Muscle of back (tissue), 13 donors: ENCODE measurements around the gene MYO16. TPM values are rescaled to one million over a fixed set of nuclear protein-coding genes. Genes with fewer than 3 reads are reported as not detected.
A peak's percentile ranks its signal among the peaks of the same experiment; 100 is the strongest.

Experiments
- DNase-seq, 3 donors: peaks; one replicate each; pipeline versions ENCODE4 v3.0.0 to v3.0.0-alpha.2; 2013
- long read RNA-seq, 9 donors: transcript quantifications; one replicate each; lab custom pipeline, GENCODE V29; 2026
- polyA plus RNA-seq, 10 donors: library from polyadenylated mRNA; unstranded; fragments of 120-200 nt; gene quantifications; one replicate each; pipeline ENCODE4 v1.2.1, GENCODE V29; 2013; ENCODE audit not compliant: insufficient read length in 10 of 10

The MYO16 gene
- polyA plus RNA-seq = 10 to 100 TPM in 9 of 10 donors, 1 to 10 TPM in 1; 9.0 to 25.7 (median 15.6) TPM
- long read RNA-seq, donor 1, partial matches to known transcripts = 7 of 7 reads
- long read RNA-seq, donor 1, other reads (novel, unspliced or antisense) = 0 of 7 reads
- long read RNA-seq, donor 2 = 0 reads
- long read RNA-seq, donor 3 = 0 reads
- long read RNA-seq, donor 4 = 0 reads
- long read RNA-seq, donor 5 = 0 reads
- long read RNA-seq, donor 6, partial matches to known transcripts = 5 of 5 reads
- long read RNA-seq, donor 6, other reads (novel, unspliced or antisense) = 0 of 5 reads
- long read RNA-seq, donor 7 = 0 reads
- long read RNA-seq, donor 8 = 0 reads
- long read RNA-seq, donor 9 = 0 reads

- DNase-seq = peak; percentile 17 to 45 (median 19)
Observed at GRCh38 chr13:108629181-108629752, at the start of gene MYO16. Gene MYO16 (plus strand): TSS chr13:108629611. CDS start chr13:108629845, 234 bp downstream.

DNA sequence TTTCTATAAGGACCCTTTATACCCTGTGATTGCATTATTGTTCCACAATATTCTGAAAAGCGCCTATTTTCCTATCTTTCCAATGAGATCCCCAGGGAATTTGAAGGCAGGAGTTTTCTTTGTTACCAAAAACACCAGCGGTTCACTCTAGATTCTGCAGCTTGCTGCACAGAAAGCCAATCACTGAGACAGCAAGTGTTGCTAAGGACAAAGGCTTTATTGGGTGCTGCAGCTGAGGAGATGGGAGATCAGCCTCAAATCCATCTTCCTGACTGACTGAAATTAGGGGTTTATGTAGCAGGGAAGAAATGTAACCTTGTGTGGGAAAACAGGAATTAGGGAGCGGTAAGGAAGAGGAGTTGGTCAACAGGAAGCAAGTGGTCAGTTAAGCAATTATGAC is 42.6 kb upstream of the MYO16 start:
- DNase-seq = no peak

- no peak for DNase-seq
Observed at GRCh38 chr13:108588516-108588915, 40.9 kb upstream of the MYO16 start.

DNA sequence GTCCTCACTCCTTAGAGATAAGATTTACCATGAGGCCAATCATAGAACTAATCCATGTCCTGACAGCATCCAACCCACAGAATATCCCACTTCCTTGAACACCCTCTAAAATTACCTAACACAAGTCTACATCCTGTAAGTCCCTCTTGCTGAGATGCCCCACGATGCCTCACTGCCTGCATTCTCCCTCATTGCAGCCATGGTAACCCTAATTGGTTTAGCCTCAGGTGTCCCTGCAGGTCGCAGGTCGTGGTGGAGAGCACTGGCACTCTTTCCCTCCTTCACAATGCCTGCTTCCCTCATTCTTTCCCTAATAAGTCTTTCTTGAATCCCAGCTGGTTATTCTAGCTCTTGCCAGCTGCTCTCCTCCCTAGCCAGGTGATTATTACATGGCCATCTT is 35.3 kb upstream of the MYO16 start:
- no peak for DNase-seq

GRCh38 chr13:108595436-108596274 is 33.8 kb upstream of the MYO16 start:
- peak in 2 of 3 donors; percentile 22 to 32 for DNase-seq

- no peak for DNase-seq
Observed at GRCh38 chr13:108597943-108598342, 31.5 kb upstream of the MYO16 start.

DNA sequence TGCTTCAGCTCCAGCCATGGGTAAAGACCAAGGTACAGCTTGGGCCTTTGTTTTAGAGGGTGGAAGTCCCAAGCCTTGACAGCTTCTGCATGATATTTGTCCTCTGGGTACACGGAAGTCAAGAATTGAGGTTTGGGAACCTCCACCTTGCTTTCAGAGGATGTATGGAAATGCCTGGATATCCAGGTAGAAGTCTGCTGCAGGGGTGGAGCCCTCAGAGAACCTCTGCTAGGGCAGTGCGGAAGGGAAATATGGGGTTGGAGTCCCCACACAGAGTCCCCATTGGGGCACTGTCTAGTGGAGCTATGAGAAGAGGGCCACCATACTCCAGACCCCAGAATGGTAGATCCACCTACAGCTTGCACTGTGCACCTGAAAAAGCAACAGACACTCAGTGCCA is 23.0 kb upstream of the MYO16 start:
- no peak for DNase-seq

GRCh38 chr13:108609353-108609752 is 20.1 kb upstream of the MYO16 start:
- peak in 1 of 3 donors; percentile 48 for DNase-seq

DNA sequence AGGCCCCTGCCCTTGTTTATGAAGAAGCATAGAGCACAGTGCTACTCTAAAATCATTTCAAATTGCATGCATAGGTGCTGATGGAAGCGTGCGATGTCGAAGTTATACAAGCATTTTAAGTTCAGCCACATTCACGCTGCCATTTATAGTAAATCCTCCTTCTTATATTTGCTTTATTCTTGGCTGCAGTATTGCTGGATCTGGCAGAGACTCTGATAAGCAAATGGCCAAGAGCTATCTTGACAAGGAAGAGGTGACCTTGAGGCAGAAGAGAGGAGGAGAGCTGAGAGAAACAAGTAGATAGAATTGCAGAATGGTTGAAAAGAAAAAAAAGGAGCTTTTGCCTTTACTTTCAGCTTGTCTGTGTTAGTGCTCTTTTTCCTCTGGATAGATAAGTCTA is 18.9 kb upstream of the MYO16 start:
- no peak for DNase-seq

- no peak for DNase-seq
Observed at GRCh38 chr13:108615241-108615640, 14.2 kb upstream of the MYO16 start.

DNA sequence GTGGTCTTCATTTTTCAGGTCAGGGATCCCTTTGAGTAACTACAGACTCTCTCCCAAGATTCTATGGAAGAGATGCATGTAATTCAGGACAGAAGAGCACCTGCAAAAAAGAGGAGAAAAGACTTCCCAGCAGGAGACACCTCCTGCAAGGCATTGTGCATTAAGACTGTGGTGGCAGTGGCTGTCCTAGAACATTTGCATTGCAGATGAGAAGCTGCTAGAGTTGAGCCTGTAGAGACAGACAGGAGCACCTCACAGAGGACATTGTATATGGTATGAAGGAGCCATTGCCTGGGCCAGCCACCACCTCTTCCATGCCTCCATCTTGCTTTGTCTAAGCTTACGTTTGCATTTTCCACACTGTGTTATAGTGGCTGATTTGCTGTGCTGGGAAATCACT is 11.2 kb upstream of the MYO16 start:
- DNase-seq = no peak

GRCh38 chr13:108621462-108621861 is 7.9 kb upstream of the MYO16 start:
- DNase-seq = no peak

DNA sequence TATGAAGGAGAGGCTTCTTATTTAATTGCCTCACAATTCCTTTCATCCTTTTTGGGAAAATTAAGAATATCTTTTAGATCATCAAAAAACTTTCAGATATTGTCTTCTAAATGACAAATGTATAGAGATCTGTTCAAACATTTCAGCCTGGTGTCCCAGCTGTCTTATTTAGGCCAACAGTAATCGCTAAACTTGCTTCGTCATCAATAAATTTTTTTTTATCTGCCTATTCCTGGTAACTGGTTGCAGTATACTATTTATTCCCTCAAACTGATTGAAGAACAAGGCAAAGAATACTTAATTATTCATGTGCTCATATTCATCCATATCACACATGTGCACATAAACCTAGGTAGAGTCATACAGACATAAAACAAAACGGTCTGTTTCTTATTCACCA is 5.3 kb upstream of the MYO16 start:
- no peak for DNase-seq

GRCh38 chr13:108624979-108625378 is 4.4 kb upstream of the MYO16 start:
- no peak for DNase-seq

GRCh38 chr13:108629988-108630387 is 577 bp downstream of the MYO16 start:
- no peak for DNase-seq

DNA sequence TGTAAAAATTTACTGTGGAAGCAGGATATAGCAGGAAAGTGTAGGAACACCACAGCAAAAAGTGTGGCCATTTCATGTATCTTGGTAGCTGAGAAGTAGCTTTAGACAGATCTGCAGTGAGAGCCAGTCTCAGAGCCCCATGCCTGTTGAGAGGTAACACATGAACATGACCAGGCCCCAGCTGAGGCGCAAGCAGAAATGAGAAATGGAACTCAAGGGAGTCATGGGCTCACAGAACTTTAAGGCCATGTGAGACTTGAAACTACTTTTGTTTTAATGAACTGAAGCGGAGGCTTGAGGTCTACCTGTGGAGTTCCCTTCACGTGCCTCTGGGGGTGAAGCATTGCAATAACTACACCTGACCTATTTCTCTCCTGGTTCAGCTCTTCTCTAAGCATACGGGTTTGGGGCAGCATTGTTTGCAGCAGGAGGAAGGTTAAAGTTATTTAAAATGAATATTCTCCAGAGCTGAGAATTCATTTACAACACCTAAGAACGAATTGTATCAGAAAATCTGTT is 3.3 kb downstream of the MYO16 start:
- no peak for DNase-seq

DNA sequence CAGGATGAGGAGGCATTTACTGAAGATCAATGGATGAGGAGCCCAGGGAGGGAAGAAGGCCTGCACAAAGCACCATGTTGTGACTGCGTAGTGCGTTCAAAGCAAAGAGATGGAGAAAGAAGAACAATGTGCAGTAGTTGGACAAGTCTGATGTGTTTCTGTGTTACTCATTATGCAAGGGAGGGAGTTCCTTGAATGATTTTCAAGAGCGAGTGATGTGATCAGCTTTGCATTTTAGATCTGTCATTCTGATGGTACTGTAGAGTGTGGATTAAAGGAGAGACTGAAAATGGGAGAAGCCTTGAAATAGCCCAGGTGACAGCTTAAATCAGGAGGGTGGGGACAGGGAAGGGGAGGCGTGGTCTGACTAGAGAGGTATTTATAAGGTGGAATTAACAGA is 9.5 kb downstream of the MYO16 start:
- no peak for DNase-seq

DNA sequence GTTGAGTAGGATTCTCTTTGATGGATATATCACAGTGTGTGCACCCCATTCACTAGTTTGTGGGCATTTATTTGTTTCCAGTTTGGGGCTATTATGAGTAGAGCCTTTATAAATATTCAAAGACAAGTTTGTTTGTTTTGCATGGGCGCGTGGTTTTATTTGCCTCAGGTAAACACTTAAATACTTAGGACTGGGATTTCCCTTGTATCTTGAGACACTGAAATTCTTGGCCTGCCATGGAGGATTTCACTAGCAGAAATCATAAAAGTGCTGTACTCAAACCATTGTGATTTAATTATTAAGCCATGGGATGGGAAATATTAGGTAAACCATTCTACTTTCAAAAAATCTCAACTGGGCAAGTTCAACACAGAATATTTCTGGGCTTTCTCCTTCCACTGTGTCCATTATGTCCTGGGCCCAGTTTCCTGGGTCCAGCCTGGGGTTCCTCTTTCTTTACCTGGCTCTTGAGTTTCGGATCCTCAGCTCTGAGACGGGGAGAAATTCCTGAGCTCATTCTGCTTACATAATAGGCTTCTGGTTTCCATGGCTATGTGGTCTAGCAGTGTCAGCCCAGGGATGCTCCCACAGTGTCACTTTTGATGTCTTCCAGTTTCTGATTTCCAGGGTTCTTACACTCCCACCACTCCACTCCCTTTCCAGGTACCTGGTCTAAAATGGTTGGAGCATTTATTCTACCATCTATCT is 14.4 kb downstream of the MYO16 start:
- DNase-seq = no peak

DNA sequence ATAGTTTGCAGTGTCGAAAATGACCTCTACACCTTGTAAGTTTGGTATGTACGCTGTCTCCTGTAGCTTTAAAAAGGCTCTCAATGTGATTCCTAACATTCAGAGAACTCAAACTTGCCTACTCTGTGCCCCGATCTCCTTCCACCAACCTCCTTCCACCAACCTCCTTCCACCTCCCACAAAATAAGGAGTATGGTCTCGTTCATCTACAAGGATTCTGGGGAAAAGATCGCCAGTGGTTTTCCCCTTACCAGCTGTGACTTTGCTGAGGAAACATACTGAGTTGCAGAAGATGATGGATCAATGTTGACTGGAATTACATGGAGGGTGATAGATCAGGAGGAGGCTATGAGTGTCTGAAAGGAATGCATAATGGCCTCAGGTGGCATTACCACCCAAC is 16.0 kb downstream of the MYO16 start:
- no peak for DNase-seq

DNA sequence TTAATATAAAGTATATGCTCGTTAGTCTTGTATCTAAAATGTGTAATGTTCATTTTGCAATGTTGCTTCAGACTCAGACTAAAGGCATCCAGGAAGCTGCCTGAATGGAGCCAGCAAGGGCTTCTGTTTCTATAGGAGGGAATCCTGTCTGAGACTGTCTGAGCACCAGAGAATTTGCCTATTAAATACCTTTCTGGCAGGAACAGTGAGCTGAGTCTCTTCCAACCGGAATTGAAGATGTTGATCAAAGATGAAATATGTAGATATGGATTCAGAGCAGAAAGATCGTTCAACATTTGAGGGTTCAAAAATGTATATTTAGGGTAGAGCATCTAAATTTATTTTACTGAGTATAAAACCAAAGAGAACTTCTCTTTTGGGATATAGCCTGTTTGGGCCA is 20.9 kb downstream of the MYO16 start:
- no peak for DNase-seq

DNA sequence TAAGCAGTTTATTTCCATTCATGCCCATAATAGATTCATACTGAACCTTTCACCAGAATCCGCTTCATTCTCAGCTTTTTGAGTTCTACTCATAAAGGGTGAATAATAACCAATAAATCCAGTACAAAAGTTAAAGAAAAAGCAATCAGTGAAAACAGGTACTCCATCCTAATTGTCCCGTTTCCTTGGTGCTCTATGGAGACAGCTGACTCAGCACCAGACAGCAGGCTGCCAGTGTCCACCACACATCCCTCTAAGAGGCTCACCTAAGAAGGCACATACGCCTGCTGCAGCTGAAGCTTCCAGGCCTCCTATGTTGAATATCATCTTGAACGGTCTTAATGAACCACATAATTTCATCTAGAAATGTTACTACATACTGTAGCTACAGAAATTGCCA is 27.3 kb downstream of the MYO16 start:
- DNase-seq = no peak

- no peak for DNase-seq
Observed at GRCh38 chr13:108657519-108657918, 28.1 kb downstream of the MYO16 start.
